Activated T-helper 17 cell treated with anti-CD3 and anti-CD28 coated beads, Interleukin-2, amount 50 U/mL, for 72 hours (primary cell): ENCODE measurements around the gene NEXMIF. TPM values are rescaled to one million over a fixed set of nuclear protein-coding genes. Genes with fewer than 3 reads are reported as not detected.

Experiments
- ATAC-seq: fragments of 150-1000 bp; cut with Tn5 transposase; replicated peaks from 2 replicates; pipeline ENCODE4 v1.10.0; 2021; ENCODE audit warnings: mild to moderate bottlenecking, moderate library complexity
- H3K27ac Mint-ChIP-seq: one replicate; pipeline ENCODE4 v1.8.0; 2022; ENCODE audit warnings: mixed read lengths
- H3K27me3 Mint-ChIP-seq: one replicate; pipeline ENCODE4 v1.8.0; 2022; ENCODE audit warnings: mixed read lengths
- H3K36me3 Mint-ChIP-seq: one replicate; pipeline ENCODE4 v1.8.0; 2022; ENCODE audit warnings: low read depth, mild to moderate bottlenecking, mixed read lengths
- H3K4me1 Mint-ChIP-seq: one replicate; pipeline ENCODE4 v1.8.0; 2022; ENCODE audit warnings: mixed read lengths
- H3K4me3 Mint-ChIP-seq: one replicate; pipeline ENCODE4 v1.8.0; 2022; ENCODE audit warnings: mild to moderate bottlenecking, mixed read lengths
- H3K9me3 Mint-ChIP-seq: one replicate; pipeline ENCODE4 v1.8.0; 2022; ENCODE audit warnings: mixed read lengths
- total RNA-seq, 2 donors: library from RNA; stranded (reverse); gene quantifications; one replicate each; pipeline ENCODE4 v1.2.3, GENCODE V29; 2022

NEXMIF gene
- total RNA-seq, 2 donors from 2014 or later, result 0.24 to 2.8 TPM

DNA sequence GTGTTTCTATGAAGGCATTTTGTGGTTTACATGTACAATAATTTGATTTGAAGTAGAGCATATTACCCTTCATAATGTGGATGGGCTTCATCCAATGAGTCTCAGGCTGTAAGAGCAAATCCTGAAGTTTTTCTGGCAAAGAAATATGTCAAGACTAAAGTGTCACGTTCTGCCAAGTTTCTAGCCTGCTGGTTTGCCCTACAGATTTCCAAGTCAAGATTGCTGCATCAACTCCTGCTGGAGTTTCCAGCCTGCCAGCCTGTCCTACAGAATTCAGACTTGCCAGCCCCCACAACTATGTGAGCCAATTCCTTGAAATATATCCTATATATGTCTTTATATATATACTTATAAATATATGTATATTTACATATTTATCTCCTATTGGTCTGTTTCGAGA lies 240.8 kb downstream of the NEXMIF start:
- Mint-ChIP-seq H3K9me3 (no peaks in the 10 kb centered on the region), H3K4me1 (no peaks in the 10 kb centered on the region), H3K36me3 (no peaks in the 10 kb centered on the region), H3K27ac (no peak overlapping the region), H3K4me3 (no peak overlapping the region), H3K27me3 (no peaks in the 10 kb centered on the region)
- ATAC-seq, result no peak

Other genes with a start within 250 kb of the NEXMIF start
- gene ABCB7, start 230.8 kb upstream of the NEXMIF start, total RNA-seq, result 10 to 100 TPM; 21.6 to 76.9 TPM